HepG2 (cell line): ENCODE data around the gene MFAP4. TPM values are rescaled to one million over a fixed set of nuclear protein-coding genes. Genes with fewer than 3 reads are reported as not detected.

Experiments used
- ATF7-NPFF ChIP-seq: sonication (generic); formaldehyde crosslinking; IDR thresholded peaks from 2 replicates; pipeline ENCODE4 v1.8.1; 2023; ENCODE audit warnings: mild to moderate bottlenecking, low read depth, missing genetic modification reagents, moderate library complexity
- HMGA1 ChIP-seq: sonication (generic); formaldehyde crosslinking; conservative IDR thresholded peaks from 2 replicates; pipeline ENCODE4 v1.4.0; 2020; ENCODE audit warnings: missing genetic modification reagents
- KDM4B ChIP-seq: sonication (generic); formaldehyde crosslinking; IDR thresholded peaks from 2 replicates; pipeline ENCODE4 v1.4.0; 2020; ENCODE audit warnings: missing genetic modification reagents
- KLF12 ChIP-seq: sonication (generic); formaldehyde crosslinking; IDR thresholded peaks from 2 replicates; pipeline ENCODE4 v1.4.0; 2020; ENCODE audit warnings: missing genetic modification reagents, borderline replicate concordance
- NFKB2 ChIP-seq: sonication (generic); formaldehyde crosslinking; IDR thresholded peaks from 2 replicates; pipeline ENCODE4 v1.4.0; 2020; ENCODE audit warnings: missing genetic modification reagents, borderline replicate concordance
- SMARCE1 ChIP-seq: fragments of 450-650 bp; IDR thresholded peaks from 2 replicates; pipeline ENCODE4 v1.6.1; 2017; ENCODE audit warnings: borderline replicate concordance
- SNAPC4 ChIP-seq: sonication (generic); formaldehyde crosslinking; IDR thresholded peaks from 2 replicates; pipeline ENCODE4 v1.4.0; 2020; ENCODE audit warnings: mild to moderate bottlenecking, missing genetic modification reagents
- TAF1 ChIP-seq: sonication (generic); formaldehyde crosslinking; IDR thresholded peaks from 2 replicates; pipeline ENCODE4 v1.4.0; 2020; ENCODE audit warnings: missing genetic modification reagents
- THAP7 ChIP-seq: sonication (generic); formaldehyde crosslinking; IDR thresholded peaks from 2 replicates; pipeline ENCODE4 v1.8.1; 2023; ENCODE audit warnings: mild to moderate bottlenecking, missing genetic modification reagents
- WIZ ChIP-seq: sonication (generic); formaldehyde crosslinking; IDR thresholded peaks from 2 replicates; pipeline ENCODE4 v1.5.1; 2020; ENCODE audit warnings: mild to moderate bottlenecking, missing genetic modification reagents
- ZKSCAN1 ChIP-seq: fragments of 150-350 bp; IDR thresholded peaks from 2 replicates; pipeline ENCODE4 v1.6.1; 2014; ENCODE audit warnings: low read length
- ZNF704 ChIP-seq: sonication (generic); formaldehyde crosslinking; IDR thresholded peaks from 2 replicates; pipeline ENCODE4 v1.8.1; 2023; ENCODE audit warnings: mild to moderate bottlenecking, inconsistent platforms, moderate library complexity, missing genetic modification reagents, borderline replicate concordance
- polyA plus RNA-seq, 8 experiments: library from polyadenylated mRNA; depleted of rRNA in 3 of 8; stranded (reverse) in 7 of 8; unstranded in 1 of 8; fragments of >200 nt; fragmentation: Illumina TruSeq in 4 of 8; extraction: Trizol in 4 of 8; gene quantifications; 2 replicates each; pipeline versions ENCODE4 v1.2.1 to v1.2.3, GENCODE V29; 2011 to 2016; ENCODE audit warnings: low read depth in 4 of 8, missing spikeins in 1 of 8, mixed read lengths in 1 of 8; ENCODE audit not compliant: insufficient read depth in 1 of 8
- total RNA-seq, 5 experiments: library from RNA; depleted of rRNA; stranded (reverse); fragments of >200 nt; fragmentation: Illumina TruSeq; extraction: Trizol; gene quantifications; 2 replicates each; pipeline ENCODE4 v1.2.3, GENCODE V29; 2016; ENCODE audit warnings: low read depth in 1 of 5
- TF ChIP-seq, protein P1 (sequence below): IDR thresholded peaks from 2 replicates; pipeline ENCODE4 v1.6.1; 2016; ENCODE audit warnings: mild to moderate bottlenecking
- TF ChIP-seq, protein P2 (sequence below): sonication (generic); formaldehyde crosslinking; IDR thresholded peaks from 2 replicates; pipeline ENCODE4 v1.8.0; 2023; ENCODE audit warnings: mild to moderate bottlenecking, missing genetic modification reagents
- TF ChIP-seq, protein P3 (sequence below): sonication (generic); formaldehyde crosslinking; IDR thresholded peaks from 2 replicates; pipeline ENCODE4 v1.4.0; 2020; ENCODE audit warnings: missing genetic modification reagents

The MFAP4 gene
- total and polyA plus RNA-seq, 2 of the 13 experiments (the other 11 are each of a cell fraction or from before 2014, with no cell fraction given), result 0.08 TPM; not detected in 1

GRCh38 chr17:19369107-19369778 lies 17.7 kb downstream of the MFAP4 start (continued):
- TF ChIP-seq, protein P1, sequence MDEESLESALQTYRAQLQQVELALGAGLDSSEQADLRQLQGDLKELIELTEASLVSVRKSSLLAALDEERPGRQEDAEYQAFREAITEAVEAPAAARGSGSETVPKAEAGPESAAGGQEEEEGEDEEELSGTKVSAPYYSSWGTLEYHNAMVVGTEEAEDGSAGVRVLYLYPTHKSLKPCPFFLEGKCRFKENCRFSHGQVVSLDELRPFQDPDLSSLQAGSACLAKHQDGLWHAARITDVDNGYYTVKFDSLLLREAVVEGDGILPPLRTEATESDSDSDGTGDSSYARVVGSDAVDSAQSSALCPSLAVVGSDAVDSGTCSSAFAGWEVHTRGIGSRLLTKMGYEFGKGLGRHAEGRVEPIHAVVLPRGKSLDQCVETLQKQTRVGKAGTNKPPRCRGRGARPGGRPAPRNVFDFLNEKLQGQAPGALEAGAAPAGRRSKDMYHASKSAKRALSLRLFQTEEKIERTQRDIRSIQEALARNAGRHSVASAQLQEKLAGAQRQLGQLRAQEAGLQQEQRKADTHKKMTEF (CRISPR knock-in tag), result 0 out of 2 replicates have a peak, but pooled peaks have one; percentile 19
- no peak for TF ChIP-seq THAP7 (CRISPR knock-in tag)
- no peak for TF ChIP-seq KLF12 (CRISPR knock-in tag)
- no peak for TF ChIP-seq WIZ (CRISPR knock-in tag)
- no peak for TF ChIP-seq SNAPC4
- no peak for TF ChIP-seq NFKB2
- TF ChIP-seq ZKSCAN1, result peak; percentile 57; the same call in 1 of the 2 replicates
- TF ChIP-seq SMARCE1, result no peak
- no peak for TF ChIP-seq ATF7-NPFF (CRISPR knock-in tag)
- TF ChIP-seq, protein P2, sequence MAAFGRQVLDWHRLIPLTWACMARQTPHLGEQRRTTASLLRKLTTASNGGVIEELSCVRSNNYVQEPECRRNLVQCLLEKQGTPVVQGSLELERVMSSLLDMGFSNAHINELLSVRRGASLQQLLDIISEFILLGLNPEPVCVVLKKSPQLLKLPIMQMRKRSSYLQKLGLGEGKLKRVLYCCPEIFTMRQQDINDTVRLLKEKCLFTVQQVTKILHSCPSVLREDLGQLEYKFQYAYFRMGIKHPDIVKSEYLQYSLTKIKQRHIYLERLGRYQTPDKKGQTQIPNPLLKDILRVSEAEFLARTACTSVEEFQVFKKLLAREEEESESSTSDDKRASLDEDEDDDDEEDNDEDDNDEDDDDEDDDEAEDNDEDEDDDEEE (CRISPR knock-in tag), result no peak
- TF ChIP-seq TAF1, result no peak
- TF ChIP-seq, protein P3, sequence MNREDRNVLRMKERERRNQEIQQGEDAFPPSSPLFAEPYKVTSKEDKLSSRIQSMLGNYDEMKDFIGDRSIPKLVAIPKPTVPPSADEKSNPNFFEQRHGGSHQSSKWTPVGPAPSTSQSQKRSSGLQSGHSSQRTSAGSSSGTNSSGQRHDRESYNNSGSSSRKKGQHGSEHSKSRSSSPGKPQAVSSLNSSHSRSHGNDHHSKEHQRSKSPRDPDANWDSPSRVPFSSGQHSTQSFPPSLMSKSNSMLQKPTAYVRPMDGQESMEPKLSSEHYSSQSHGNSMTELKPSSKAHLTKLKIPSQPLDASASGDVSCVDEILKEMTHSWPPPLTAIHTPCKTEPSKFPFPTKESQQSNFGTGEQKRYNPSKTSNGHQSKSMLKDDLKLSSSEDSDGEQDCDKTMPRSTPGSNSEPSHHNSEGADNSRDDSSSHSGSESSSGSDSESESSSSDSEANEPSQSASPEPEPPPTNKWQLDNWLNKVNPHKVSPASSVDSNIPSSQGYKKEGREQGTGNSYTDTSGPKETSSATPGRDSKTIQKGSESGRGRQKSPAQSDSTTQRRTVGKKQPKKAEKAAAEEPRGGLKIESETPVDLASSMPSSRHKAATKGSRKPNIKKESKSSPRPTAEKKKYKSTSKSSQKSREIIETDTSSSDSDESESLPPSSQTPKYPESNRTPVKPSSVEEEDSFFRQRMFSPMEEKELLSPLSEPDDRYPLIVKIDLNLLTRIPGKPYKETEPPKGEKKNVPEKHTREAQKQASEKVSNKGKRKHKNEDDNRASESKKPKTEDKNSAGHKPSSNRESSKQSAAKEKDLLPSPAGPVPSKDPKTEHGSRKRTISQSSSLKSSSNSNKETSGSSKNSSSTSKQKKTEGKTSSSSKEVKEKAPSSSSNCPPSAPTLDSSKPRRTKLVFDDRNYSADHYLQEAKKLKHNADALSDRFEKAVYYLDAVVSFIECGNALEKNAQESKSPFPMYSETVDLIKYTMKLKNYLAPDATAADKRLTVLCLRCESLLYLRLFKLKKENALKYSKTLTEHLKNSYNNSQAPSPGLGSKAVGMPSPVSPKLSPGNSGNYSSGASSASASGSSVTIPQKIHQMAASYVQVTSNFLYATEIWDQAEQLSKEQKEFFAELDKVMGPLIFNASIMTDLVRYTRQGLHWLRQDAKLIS, result no peak
- no peak for TF ChIP-seq ZNF704 (CRISPR knock-in tag)
- TF ChIP-seq HMGA1 (CRISPR knock-in tag), result no peak
- no peak for TF ChIP-seq KDM4B (CRISPR knock-in tag)
